ENCODE results near the gene VWA3A.

Gene VWA3A

DNA sequence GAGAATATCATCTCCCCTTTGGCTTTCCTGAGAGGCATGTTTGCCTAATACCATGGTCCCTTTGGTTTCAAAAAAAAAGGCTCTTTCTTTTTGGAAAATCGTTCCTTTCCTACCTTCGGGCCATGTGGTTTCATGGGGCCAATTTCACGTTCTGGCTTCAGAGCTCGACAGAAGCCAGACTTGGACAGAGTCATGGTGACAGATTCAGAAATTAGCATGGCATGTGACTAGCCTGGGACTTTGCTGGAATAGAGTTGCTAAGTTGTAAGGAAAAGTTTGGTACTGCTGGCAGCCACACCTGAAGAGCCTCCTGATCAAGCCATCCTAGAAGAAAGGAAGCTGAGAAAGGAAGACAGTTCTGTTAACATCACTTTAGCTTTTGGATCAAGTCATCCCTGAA, 2.4 kb upstream of the VWA3A start:
- Histone ChIP-seq H3K4me2 (ENCODE audit: low read length) (no peak overlapping the region), H3K27ac (ENCODE audit: low read depth, low read length) (no peak overlapping the region), H3K9me2 (replicated peaks; ENCODE audit: control insufficient read depth, low read length) (no peaks in the 10 kb centered on the region), H3K27me3 (ENCODE audit: control insufficient read depth, low read length) (no peaks in the 10 kb centered on the region; the same call in 1 of the 2 replicates), H3K4me3 (ENCODE audit: low read length) (no peak overlapping the region), H4K20me1 (ENCODE audit: control insufficient read depth, insufficient read depth, low read depth, low read length) (no peaks in the 10 kb centered on the region), H3K79me2 (ENCODE audit: control insufficient read depth, low read length) (no peaks in the 10 kb centered on the region), H3F3A (ENCODE audit: control insufficient read depth, insufficient read depth) (no peaks in the 10 kb centered on the region), H3K4me1 (ENCODE audit: control insufficient read depth, low read length) (no peaks in the 10 kb centered on the region), H3K36me3 (ENCODE audit: control insufficient read depth, low read length) (no peaks in the 10 kb centered on the region), H3K9me3 (ENCODE audit: control insufficient read depth, insufficient read depth, low read length) (no peaks in the 10 kb centered on the region)
- TF ChIP-seq, protein P1, sequence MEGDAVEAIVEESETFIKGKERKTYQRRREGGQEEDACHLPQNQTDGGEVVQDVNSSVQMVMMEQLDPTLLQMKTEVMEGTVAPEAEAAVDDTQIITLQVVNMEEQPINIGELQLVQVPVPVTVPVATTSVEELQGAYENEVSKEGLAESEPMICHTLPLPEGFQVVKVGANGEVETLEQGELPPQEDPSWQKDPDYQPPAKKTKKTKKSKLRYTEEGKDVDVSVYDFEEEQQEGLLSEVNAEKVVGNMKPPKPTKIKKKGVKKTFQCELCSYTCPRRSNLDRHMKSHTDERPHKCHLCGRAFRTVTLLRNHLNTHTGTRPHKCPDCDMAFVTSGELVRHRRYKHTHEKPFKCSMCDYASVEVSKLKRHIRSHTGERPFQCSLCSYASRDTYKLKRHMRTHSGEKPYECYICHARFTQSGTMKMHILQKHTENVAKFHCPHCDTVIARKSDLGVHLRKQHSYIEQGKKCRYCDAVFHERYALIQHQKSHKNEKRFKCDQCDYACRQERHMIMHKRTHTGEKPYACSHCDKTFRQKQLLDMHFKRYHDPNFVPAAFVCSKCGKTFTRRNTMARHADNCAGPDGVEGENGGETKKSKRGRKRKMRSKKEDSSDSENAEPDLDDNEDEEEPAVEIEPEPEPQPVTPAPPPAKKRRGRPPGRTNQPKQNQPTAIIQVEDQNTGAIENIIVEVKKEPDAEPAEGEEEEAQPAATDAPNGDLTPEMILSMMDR (IDR thresholded peaks at IDR 0.05; ENCODE audit: low read depth, low read length, poor library complexity, severe bottlenecking): no peak
- TF ChIP-seq EZH2phosphoT487 (IDR thresholded peaks at IDR 0.05; ENCODE audit: borderline replicate concordance, low read length): no peak

- H3K4me3 ChIP-seq (ENCODE audit: low read length): no peak overlapping the region
- H3K9me3 ChIP-seq (ENCODE audit: control insufficient read depth, insufficient read depth, low read length): no peaks in the 10 kb centered on the region
- H3F3A ChIP-seq (ENCODE audit: control insufficient read depth, insufficient read depth): no peaks in the 10 kb centered on the region
These were observed 620 bp upstream of the VWA3A start for GRCh38 chr16:22091721-22092120.

DNA sequence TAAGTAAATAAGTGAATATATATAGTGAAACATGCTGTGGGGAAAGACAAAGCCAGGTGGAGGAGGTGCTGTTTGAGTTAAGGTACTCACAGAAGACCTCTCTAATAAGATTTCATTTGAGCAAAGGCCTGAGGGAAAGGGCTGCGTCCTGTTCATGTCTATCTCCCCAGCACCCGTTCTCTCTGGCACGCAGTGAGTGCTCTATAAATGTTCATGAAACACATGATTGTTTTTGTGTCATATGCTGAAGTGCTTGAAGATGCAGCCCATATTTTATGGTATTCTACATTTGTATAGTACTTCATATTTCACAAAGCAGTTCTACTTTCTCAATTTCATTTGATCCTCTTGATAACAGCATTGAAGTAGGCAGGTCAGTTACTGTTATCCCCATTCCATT, 990 bp downstream of the VWA3A start:
- Histone ChIP-seq H4K20me1 (ENCODE audit: control insufficient read depth, insufficient read depth, low read depth, low read length) (no peaks in the 10 kb centered on the region), H3K4me1 (ENCODE audit: control insufficient read depth, low read length) (no peaks in the 10 kb centered on the region; the same call in 1 of the 2 replicates), H3F3A (ENCODE audit: control insufficient read depth, insufficient read depth) (no peaks in the 10 kb centered on the region), H3K4me3 (ENCODE audit: low read length) (no peak overlapping the region), H3K27me3 (ENCODE audit: control insufficient read depth, low read length) (peaks cover 12% of the 10 kb centered on the region), H3K9me2 (replicated peaks; ENCODE audit: control insufficient read depth, low read length) (no peaks in the 10 kb centered on the region), H3K79me2 (ENCODE audit: control insufficient read depth, low read length) (no peaks in the 10 kb centered on the region), H3K27ac (ENCODE audit: low read depth, low read length) (no peak overlapping the region), H3K4me2 (ENCODE audit: low read length) (no peak overlapping the region), H3K36me3 (ENCODE audit: control insufficient read depth, low read length) (no peaks in the 10 kb centered on the region), H3K9me3 (ENCODE audit: control insufficient read depth, insufficient read depth, low read length) (no peaks in the 10 kb centered on the region)
- TF ChIP-seq, protein P1 (IDR thresholded peaks at IDR 0.05; ENCODE audit: low read depth, low read length, poor library complexity, severe bottlenecking): no peak
- TF ChIP-seq EZH2phosphoT487 (IDR thresholded peaks at IDR 0.05; ENCODE audit: borderline replicate concordance, low read length): no peak

More at GRCh38 chr16:22091721-22092120, 620 bp upstream of the VWA3A start:
- H3K27ac ChIP-seq (ENCODE audit: low read depth, low read length): no peak overlapping the region
- H3K9me2 ChIP-seq (replicated peaks; ENCODE audit: control insufficient read depth, low read length): no peaks in the 10 kb centered on the region
- H3K27me3 ChIP-seq (ENCODE audit: control insufficient read depth, low read length): peaks cover 12% of the 10 kb centered on the region
- no peaks in the 10 kb centered on the region for H3K36me3 ChIP-seq (ENCODE audit: control insufficient read depth, low read length)
- no peaks in the 10 kb centered on the region for H3K4me1 ChIP-seq (ENCODE audit: control insufficient read depth, low read length)
- no peak overlapping the region for H3K4me2 ChIP-seq (ENCODE audit: low read length)
- no peaks in the 10 kb centered on the region for H3K79me2 ChIP-seq (ENCODE audit: control insufficient read depth, low read length)
- no peaks in the 10 kb centered on the region for H4K20me1 ChIP-seq (ENCODE audit: control insufficient read depth, insufficient read depth, low read depth, low read length)
- TF ChIP-seq, protein P1 (IDR thresholded peaks at IDR 0.05; ENCODE audit: low read depth, low read length, poor library complexity, severe bottlenecking): no peak
- no peak for TF ChIP-seq EZH2phosphoT487 (IDR thresholded peaks at IDR 0.05; ENCODE audit: borderline replicate concordance, low read length)

Measured in DOHH2 (cell line).